SK-N-SH (cell line): ENCODE results near the gene ZNF689. TPM values are rescaled to one million over a fixed set of nuclear protein-coding genes. Genes with fewer than 3 reads are reported as not detected.

Experiments used
- CTCF ChIA-PET: fragments of 300-600, 350-600 bp; formaldehyde crosslinking; extraction: SDS; loops from one replicate; lab custom pipeline; 2021; lab: Yijun Ruan, JAX
- POLR2A ChIA-PET: fragments of 350-600 bp; sonication (Branson Sonifier 250); formaldehyde crosslinking; extraction: SDS; loops from one replicate; lab custom pipeline; 2020; ENCODE audit warnings: antibody characterized with exemption, inconsistent platforms; lab: Yijun Ruan, JAX
- DNase-seq: peaks from one replicate; pipeline ENCODE4 v3.0.0; 2012
- H2AFZ ChIP-seq: fragments of 200-600 bp; sonication (generic); 2 replicates; pipeline ENCODE4 v1.8.1; 2016; ENCODE audit warnings: antibody characterized with exemption, mild to moderate bottlenecking, low read depth
- H3F3A ChIP-seq: fragments of 200-600 bp; sonication (generic); replicated peaks from 2 replicates; pipeline ENCODE3; 2016; ENCODE audit warnings: antibody characterized with exemption, mild to moderate bottlenecking; ENCODE audit not compliant: insufficient read depth
- H3K27ac ChIP-seq, 2 experiments: fragments of 200-500 bp in 1 of 2; fragments of 200-600 bp in 1 of 2; sonication (Bioruptor generic) in 1 of 2; sonication (generic), shearing (Covaris generic) in 1 of 2; 2 replicates each; pipeline versions ENCODE4 v1.5.1 to v1.6.1; 2014 to 2016; ENCODE audit warnings: low read depth in 2 of 2, inconsistent platforms in 1 of 2, low read length in 1 of 2, mild to moderate bottlenecking in 1 of 2, mixed read lengths in 1 of 2
- H3K27me3 ChIP-seq: fragments of 200-600 bp; sonication (generic), shearing (Covaris generic); 2 replicates; pipeline ENCODE4 v1.6.1; 2016; ENCODE audit warnings: mixed run types; ENCODE audit not compliant: insufficient read depth
- H3K36me3 ChIP-seq, 2 experiments: fragments of 200-500 bp in 1 of 2; fragments of 200-600 bp in 1 of 2; sonication (Bioruptor generic) in 1 of 2; sonication (generic) in 1 of 2; replicated peaks in 1 of 2; 2 replicates each; pipeline versions ENCODE3 to v1.5.1; 2014 to 2016; ENCODE audit warnings: low read length in 1 of 2, mild to moderate bottlenecking in 1 of 2; ENCODE audit not compliant: insufficient read depth in 2 of 2, control insufficient read depth in 1 of 2
- H3K4me1 ChIP-seq, 2 experiments: fragments of 200-500 bp in 1 of 2; fragments of 200-600 bp in 1 of 2; sonication (Bioruptor generic) in 1 of 2; sonication (generic), shearing (Covaris generic) in 1 of 2; 2 replicates each; pipeline versions ENCODE4 v1.5.1 to v1.6.1; 2014 to 2016; ENCODE audit warnings: low read depth in 1 of 2, low read length in 1 of 2, mixed run types in 1 of 2; ENCODE audit not compliant: insufficient read depth in 2 of 2, control insufficient read depth in 1 of 2
- H3K4me2 ChIP-seq: fragments of 200-600 bp; sonication (generic), shearing (Covaris generic); 2 replicates; pipeline ENCODE4 v1.6.1; 2017; ENCODE audit warnings: mixed run types
- H3K4me3 ChIP-seq, 2 experiments: fragments of 200-500 bp in 1 of 2; fragments of 200-600 bp in 1 of 2; sonication (Bioruptor generic) in 1 of 2; sonication (generic), shearing (Covaris generic) in 1 of 2; 2 replicates each; pipeline versions ENCODE4 v1.5.1 to v1.8.1; 2014 to 2016; ENCODE audit warnings: low read depth in 2 of 2, inconsistent platforms in 1 of 2, low read length in 1 of 2, mild to moderate bottlenecking in 1 of 2, mixed read lengths in 1 of 2, moderate library complexity in 1 of 2
- H3K79me2 ChIP-seq: fragments of 200-600 bp; sonication (generic); 2 replicates; pipeline ENCODE4 v1.8.1; 2017; ENCODE audit warnings: mild to moderate bottlenecking; ENCODE audit not compliant: insufficient read depth
- H3K9ac ChIP-seq: fragments of 200-600 bp; sonication (generic); 2 replicates; pipeline ENCODE4 v1.6.1; 2017; ENCODE audit warnings: mixed run types
- H3K9me2 ChIP-seq: fragments of 200-600 bp; sonication (generic); 2 replicates; pipeline ENCODE4 v1.6.1; 2017; ENCODE audit warnings: mixed run types
- H3K9me3 ChIP-seq: fragments of 200-600 bp; sonication (generic); 2 replicates; pipeline ENCODE4 v1.6.1; 2017; ENCODE audit warnings: mixed run types, mild to moderate bottlenecking, moderate library complexity
- H4K20me1 ChIP-seq: fragments of 200-600 bp; sonication (generic); 2 replicates; pipeline ENCODE4 v1.6.1; 2017; ENCODE audit warnings: mild to moderate bottlenecking, mixed run types; ENCODE audit not compliant: insufficient read depth
- ELF1 ChIP-seq: IDR thresholded peaks from 2 replicates; pipeline ENCODE4 v1.4.0; 2012
- GABPA ChIP-seq: IDR thresholded peaks from 2 replicates; pipeline ENCODE4 v1.4.0; 2012; ENCODE audit warnings: low read depth, mild to moderate bottlenecking
- GATA2 ChIP-seq: sonication (generic); formaldehyde crosslinking; IDR thresholded peaks from 2 replicates; pipeline ENCODE4 v1.5.0; 2020; ENCODE audit warnings: mild to moderate bottlenecking, missing genetic modification reagents
- MXI1 ChIP-seq: IDR thresholded peaks from 2 replicates; pipeline ENCODE4 v1.6.1; 2012; ENCODE audit warnings: mild to moderate bottlenecking, low read depth, low read length, improper control_type of control experiment
- RAD21 ChIP-seq: IDR thresholded peaks from 2 replicates; pipeline ENCODE4 v1.6.1; 2012; ENCODE audit warnings: mild to moderate bottlenecking, low read length
- RFX5 ChIP-seq: IDR thresholded peaks from 2 replicates; pipeline ENCODE4 v1.6.1; 2012; ENCODE audit warnings: mild to moderate bottlenecking, improper control_type of control experiment, low read length
- RXRA ChIP-seq: IDR thresholded peaks from 2 replicates; pipeline ENCODE4 v1.4.0; 2012; ENCODE audit warnings: low read depth, mild to moderate bottlenecking, borderline replicate concordance
- SIN3A ChIP-seq: IDR thresholded peaks from 2 replicates; pipeline ENCODE4 v1.6.1; 2012; ENCODE audit warnings: low read depth, mild to moderate bottlenecking, low read length, moderate library complexity, borderline replicate concordance
- TCF12 ChIP-seq: IDR thresholded peaks from 2 replicates; pipeline ENCODE4 v1.4.0; 2012
- TEAD4 ChIP-seq: IDR thresholded peaks from 2 replicates; pipeline ENCODE4 v1.4.0; 2012; ENCODE audit warnings: mild to moderate bottlenecking, borderline replicate concordance; ENCODE audit not compliant: insufficient read depth
- YY1 ChIP-seq: IDR thresholded peaks from 2 replicates; pipeline ENCODE4 v1.4.0; 2012; ENCODE audit warnings: low read depth, mild to moderate bottlenecking
- WGBS: methylation state at CpG from one replicate; pipeline ENCODE4 v1.1.6; 2017; ENCODE audit warnings: low lambda C conversion rate; 5-methylcytosine and 5-hydroxymethylcytosine counted together
- polyA plus RNA-seq, 3 experiments: library from polyadenylated mRNA; depleted of rRNA; stranded (reverse); fragments of >200 nt; gene quantifications; 2 replicates each; pipeline ENCODE4 v1.2.3, GENCODE V29; 2012
- TF ChIP-seq, protein P1 (sequence below): IDR thresholded peaks from 2 replicates; pipeline ENCODE4; 2012
- TF ChIP-seq, protein P2 (sequence below): fragments of 150-350 bp; IDR thresholded peaks from 2 replicates; pipeline ENCODE4 v1.6.1; 2016; ENCODE audit warnings: mild to moderate bottlenecking, low read depth, low read length
- TF ChIP-seq, protein P3 (sequence below): IDR thresholded peaks from 2 replicates; pipeline ENCODE4 v1.4.0; 2012; ENCODE audit warnings: low read depth
- TF ChIP-seq, protein P4 (sequence below): IDR thresholded peaks from 2 replicates; pipeline ENCODE4 v1.6.1; 2012; ENCODE audit warnings: mild to moderate bottlenecking, low read depth, low read length, moderate library complexity

ZNF689 gene
- polyA plus RNA-seq, 1 of the 3 experiments (the other 2 are of a cell fraction), result 2.9 TPM

DNA sequence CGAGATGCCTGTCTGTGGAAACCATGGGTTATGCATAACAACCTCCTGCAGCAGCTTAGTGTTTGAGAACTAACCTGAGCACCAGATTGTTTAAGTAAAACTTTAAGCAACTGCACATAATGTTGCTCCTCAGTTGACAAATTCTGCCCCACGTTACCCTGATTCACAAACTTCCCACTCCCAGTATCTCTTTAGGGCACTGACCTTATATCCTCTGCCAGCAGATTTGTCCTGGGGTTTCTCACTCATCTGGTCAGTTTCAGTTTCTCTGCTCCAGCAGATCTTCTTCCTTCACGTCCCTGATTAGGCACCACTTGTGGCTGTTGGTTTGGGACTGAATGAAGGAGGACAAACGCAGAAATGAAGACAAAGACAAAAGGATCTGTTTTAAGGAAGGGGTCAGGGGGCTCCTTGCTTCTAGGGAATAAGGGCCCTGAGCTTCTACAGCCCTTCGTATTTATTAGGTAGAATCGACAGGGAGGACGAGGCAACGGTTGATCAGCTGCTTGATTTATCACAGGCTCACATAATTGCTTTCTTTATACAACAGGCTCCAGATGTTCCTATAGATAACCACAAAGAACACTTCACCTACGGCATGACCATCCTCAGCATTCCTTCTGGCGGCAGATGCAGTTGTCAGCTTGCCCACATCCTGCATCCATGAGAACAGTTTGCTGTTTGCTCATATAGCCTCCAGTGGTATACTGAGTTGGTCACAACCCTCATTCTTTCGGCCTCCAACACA, 13.5 kb upstream of the ZNF689 start:
- Histone ChIP-seq H3K27ac (no peak overlapping the region), H3K79me2 (no peaks in the 10 kb centered on the region), H3K27me3 (no peaks in the 10 kb centered on the region), H3K4me1 (no peaks in the 10 kb centered on the region), H3K4me2 (no peak overlapping the region), H3K9me2 (no peaks in the 10 kb centered on the region), H3F3A (no peaks in the 10 kb centered on the region), H3K4me3 (no peak overlapping the region), H2AFZ (no peak overlapping the region), H4K20me1 (no peaks in the 10 kb centered on the region), H3K36me3 (no peaks in the 10 kb centered on the region), H3K9ac (no peak overlapping the region), H3K9me3 (no peaks in the 10 kb centered on the region)
- POLR2A ChIA-PET, result no interaction called here
- no peak for DNase-seq
- TF ChIP-seq ELF1 (no peak), YY1 (no peak), GATA2 (CRISPR knock-in tag) (no peak), TCF12 (no peak), GABPA (no peak), SIN3A (no peak), RFX5 (no peak), TEAD4 (no peak), RAD21 (no peak), MXI1 (no peak), RXRA (no peak)
- TF ChIP-seq, protein P1, sequence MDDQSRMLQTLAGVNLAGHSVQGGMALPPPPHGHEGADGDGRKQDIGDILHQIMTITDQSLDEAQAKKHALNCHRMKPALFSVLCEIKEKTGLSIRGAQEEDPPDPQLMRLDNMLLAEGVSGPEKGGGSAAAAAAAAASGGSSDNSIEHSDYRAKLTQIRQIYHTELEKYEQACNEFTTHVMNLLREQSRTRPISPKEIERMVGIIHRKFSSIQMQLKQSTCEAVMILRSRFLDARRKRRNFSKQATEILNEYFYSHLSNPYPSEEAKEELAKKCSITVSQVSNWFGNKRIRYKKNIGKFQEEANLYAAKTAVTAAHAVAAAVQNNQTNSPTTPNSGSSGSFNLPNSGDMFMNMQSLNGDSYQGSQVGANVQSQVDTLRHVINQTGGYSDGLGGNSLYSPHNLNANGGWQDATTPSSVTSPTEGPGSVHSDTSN, result no peak
- TF ChIP-seq, protein P2, sequence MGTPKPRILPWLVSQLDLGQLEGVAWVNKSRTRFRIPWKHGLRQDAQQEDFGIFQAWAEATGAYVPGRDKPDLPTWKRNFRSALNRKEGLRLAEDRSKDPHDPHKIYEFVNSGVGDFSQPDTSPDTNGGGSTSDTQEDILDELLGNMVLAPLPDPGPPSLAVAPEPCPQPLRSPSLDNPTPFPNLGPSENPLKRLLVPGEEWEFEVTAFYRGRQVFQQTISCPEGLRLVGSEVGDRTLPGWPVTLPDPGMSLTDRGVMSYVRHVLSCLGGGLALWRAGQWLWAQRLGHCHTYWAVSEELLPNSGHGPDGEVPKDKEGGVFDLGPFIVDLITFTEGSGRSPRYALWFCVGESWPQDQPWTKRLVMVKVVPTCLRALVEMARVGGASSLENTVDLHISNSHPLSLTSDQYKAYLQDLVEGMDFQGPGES, result no peak
- TF ChIP-seq, protein P3, sequence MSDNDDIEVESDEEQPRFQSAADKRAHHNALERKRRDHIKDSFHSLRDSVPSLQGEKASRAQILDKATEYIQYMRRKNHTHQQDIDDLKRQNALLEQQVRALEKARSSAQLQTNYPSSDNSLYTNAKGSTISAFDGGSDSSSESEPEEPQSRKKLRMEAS, result no peak
- TF ChIP-seq, protein P4, sequence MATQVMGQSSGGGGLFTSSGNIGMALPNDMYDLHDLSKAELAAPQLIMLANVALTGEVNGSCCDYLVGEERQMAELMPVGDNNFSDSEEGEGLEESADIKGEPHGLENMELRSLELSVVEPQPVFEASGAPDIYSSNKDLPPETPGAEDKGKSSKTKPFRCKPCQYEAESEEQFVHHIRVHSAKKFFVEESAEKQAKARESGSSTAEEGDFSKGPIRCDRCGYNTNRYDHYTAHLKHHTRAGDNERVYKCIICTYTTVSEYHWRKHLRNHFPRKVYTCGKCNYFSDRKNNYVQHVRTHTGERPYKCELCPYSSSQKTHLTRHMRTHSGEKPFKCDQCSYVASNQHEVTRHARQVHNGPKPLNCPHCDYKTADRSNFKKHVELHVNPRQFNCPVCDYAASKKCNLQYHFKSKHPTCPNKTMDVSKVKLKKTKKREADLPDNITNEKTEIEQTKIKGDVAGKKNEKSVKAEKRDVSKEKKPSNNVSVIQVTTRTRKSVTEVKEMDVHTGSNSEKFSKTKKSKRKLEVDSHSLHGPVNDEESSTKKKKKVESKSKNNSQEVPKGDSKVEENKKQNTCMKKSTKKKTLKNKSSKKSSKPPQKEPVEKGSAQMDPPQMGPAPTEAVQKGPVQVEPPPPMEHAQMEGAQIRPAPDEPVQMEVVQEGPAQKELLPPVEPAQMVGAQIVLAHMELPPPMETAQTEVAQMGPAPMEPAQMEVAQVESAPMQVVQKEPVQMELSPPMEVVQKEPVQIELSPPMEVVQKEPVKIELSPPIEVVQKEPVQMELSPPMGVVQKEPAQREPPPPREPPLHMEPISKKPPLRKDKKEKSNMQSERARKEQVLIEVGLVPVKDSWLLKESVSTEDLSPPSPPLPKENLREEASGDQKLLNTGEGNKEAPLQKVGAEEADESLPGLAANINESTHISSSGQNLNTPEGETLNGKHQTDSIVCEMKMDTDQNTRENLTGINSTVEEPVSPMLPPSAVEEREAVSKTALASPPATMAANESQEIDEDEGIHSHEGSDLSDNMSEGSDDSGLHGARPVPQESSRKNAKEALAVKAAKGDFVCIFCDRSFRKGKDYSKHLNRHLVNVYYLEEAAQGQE, result no peak
- 78% methylated on average over 10 of the region's 11 CpGs for WGBS
- CTCF ChIA-PET, result interaction anchor here (7.8 kb wide), 1 partner anchor 9 kb away, joined by 65 read pairs; no protein-coding TSS in a partner anchor
